Sigmoid colon (tissue), 4 donors: ENCODE results near the gene COX20.

Experiments
- POLR2A ChIP-seq, 2 donors: fragments of 450-650 bp; IDR thresholded peaks; one replicate each; pipeline ENCODE4 v1.6.1; 2016; ENCODE audit warnings: antibody characterized with exemption in 2 of 2, mild to moderate bottlenecking in 2 of 2, moderate library complexity in 2 of 2
- POLR2AphosphoS5 ChIP-seq, 4 donors: sonication (generic); formaldehyde crosslinking; IDR thresholded peaks; one replicate each; pipeline ENCODE4 v1.6.1; 2017; ENCODE audit warnings: antibody characterized with exemption in 4 of 4
- TF ChIP-seq, protein P1 (sequence below), 4 experiments: fragments of 450-650 bp in 3 of 4; fragments of 200-600 bp in 1 of 4; IDR thresholded peaks; one replicate each; pipeline ENCODE4 v1.5.1; 2016 to 2019; ENCODE audit warnings: antibody characterized with exemption in 4 of 4, mild to moderate bottlenecking in 3 of 4, moderate library complexity in 2 of 4

GRCh38 chr1:244802041-244802440, 33.4 kb upstream of the COX20 start:
- no peak for TF ChIP-seq POLR2A (IDR thresholded peaks at IDR 0.05)
- no peak for TF ChIP-seq POLR2AphosphoS5 (IDR thresholded peaks at IDR 0.05)
- TF ChIP-seq, protein P1, sequence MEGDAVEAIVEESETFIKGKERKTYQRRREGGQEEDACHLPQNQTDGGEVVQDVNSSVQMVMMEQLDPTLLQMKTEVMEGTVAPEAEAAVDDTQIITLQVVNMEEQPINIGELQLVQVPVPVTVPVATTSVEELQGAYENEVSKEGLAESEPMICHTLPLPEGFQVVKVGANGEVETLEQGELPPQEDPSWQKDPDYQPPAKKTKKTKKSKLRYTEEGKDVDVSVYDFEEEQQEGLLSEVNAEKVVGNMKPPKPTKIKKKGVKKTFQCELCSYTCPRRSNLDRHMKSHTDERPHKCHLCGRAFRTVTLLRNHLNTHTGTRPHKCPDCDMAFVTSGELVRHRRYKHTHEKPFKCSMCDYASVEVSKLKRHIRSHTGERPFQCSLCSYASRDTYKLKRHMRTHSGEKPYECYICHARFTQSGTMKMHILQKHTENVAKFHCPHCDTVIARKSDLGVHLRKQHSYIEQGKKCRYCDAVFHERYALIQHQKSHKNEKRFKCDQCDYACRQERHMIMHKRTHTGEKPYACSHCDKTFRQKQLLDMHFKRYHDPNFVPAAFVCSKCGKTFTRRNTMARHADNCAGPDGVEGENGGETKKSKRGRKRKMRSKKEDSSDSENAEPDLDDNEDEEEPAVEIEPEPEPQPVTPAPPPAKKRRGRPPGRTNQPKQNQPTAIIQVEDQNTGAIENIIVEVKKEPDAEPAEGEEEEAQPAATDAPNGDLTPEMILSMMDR (IDR thresholded peaks at IDR 0.05) = no peak
